SU-DHL-6 (cell line): ENCODE data around the gene DHDDS.

Experiments used
- H2AFZ ChIP-seq: fragments of 200-600 bp; sonication (generic); 2 replicates; pipeline ENCODE4 v1.6.1; 2014; ENCODE audit warnings: low read depth, mild to moderate bottlenecking, moderate library complexity, mixed read lengths, antibody characterized with exemption, low read length; ENCODE audit not compliant: severe bottlenecking
- H3F3A ChIP-seq: fragments of 200-600 bp; shearing (Covaris generic); 2 replicates; pipeline ENCODE4 v1.6.0; 2016; ENCODE audit warnings: antibody characterized with exemption, mild to moderate bottlenecking; ENCODE audit not compliant: insufficient read depth
- H3K27ac ChIP-seq: fragments of 200-600 bp; sonication (generic); 2 replicates; pipeline ENCODE4 v1.5.1; 2016; ENCODE audit warnings: low read depth, mild to moderate bottlenecking, low read length, moderate library complexity, mixed read lengths
- H3K27me3 ChIP-seq: fragments of 200-600 bp; sonication (generic), shearing (Covaris generic); 2 replicates; pipeline ENCODE4 v1.6.0; 2014; ENCODE audit warnings: mild to moderate bottlenecking, low read length
- H3K36me3 ChIP-seq: fragments of 200-600 bp; sonication (generic); 2 replicates; pipeline ENCODE4 v1.6.1; 2014; ENCODE audit warnings: mild to moderate bottlenecking, low read length, mixed read lengths
- H3K4me2 ChIP-seq: fragments of 300-600, 200-600 bp; shearing (Covaris generic), sonication (generic); 2 replicates; pipeline ENCODE4 v1.6.0; 2014; ENCODE audit warnings: low read length, low read depth, mild to moderate bottlenecking; ENCODE audit not compliant: poor library complexity, severe bottlenecking
- H3K4me3 ChIP-seq: fragments of 200-600 bp; sonication (generic); 2 replicates; pipeline ENCODE4 v1.5.1; 2014; ENCODE audit warnings: antibody characterized with exemption, low read length, mild to moderate bottlenecking, mixed read lengths; ENCODE audit not compliant: insufficient read depth, poor library complexity, severe bottlenecking
- H3K79me2 ChIP-seq: fragments of 200-600 bp; sonication (generic); 2 replicates; pipeline ENCODE4 v1.6.1; 2014; ENCODE audit warnings: mild to moderate bottlenecking, low read length, moderate library complexity; ENCODE audit not compliant: insufficient read depth
- H3K9ac ChIP-seq: fragments of 200-600 bp; sonication (generic); 2 replicates; pipeline ENCODE4 v1.7.0; 2014; ENCODE audit warnings: mild to moderate bottlenecking, low read length
- H3K9me2 ChIP-seq: fragments of 200-600 bp; sonication (generic); replicated peaks from 2 replicates; pipeline ENCODE4 v1.6.1; 2014; ENCODE audit warnings: low read length; ENCODE audit not compliant: insufficient read depth
- H3K9me3 ChIP-seq: fragments of 200-600 bp; sonication (generic); 2 replicates; pipeline ENCODE4 v1.6.1; 2014; ENCODE audit warnings: low read length, mixed read lengths; ENCODE audit not compliant: insufficient read depth
- H4K20me1 ChIP-seq: fragments of 200-600 bp; sonication (generic); 2 replicates; pipeline ENCODE4 v1.6.1; 2014; ENCODE audit warnings: low read depth, mild to moderate bottlenecking, antibody characterized with exemption, low read length, moderate library complexity, mixed read lengths
- EZH2phosphoT487 ChIP-seq: fragments of 200-600 bp; sonication (generic), shearing (Covaris generic); conservative IDR thresholded peaks from 2 replicates; pipeline ENCODE4 v1.6.1; 2018; ENCODE audit warnings: mild to moderate bottlenecking, antibody characterized with exemption, low read length, moderate library complexity, mixed read lengths
- TF ChIP-seq, protein P1 (sequence below): fragments of 200-600 bp; sonication (generic); IDR thresholded peaks from one replicate; pipeline ENCODE4 v1.5.1; 2017; ENCODE audit warnings: antibody characterized with exemption, mild to moderate bottlenecking, low read length, moderate library complexity; ENCODE audit not compliant: insufficient read depth, poor library complexity, severe bottlenecking

Gene DHDDS

GRCh38 chr1:26409191-26409807, 22.8 kb upstream of the DHDDS start:
- Histone ChIP-seq H3K27ac (no peak overlapping the region), H4K20me1 (no peaks in the 10 kb centered on the region), H3F3A (no peaks in the 10 kb centered on the region), H3K9ac (no peak overlapping the region), H3K4me2 (no peak overlapping the region), H3K9me2 (no peaks in the 10 kb centered on the region), H3K79me2 (no peaks in the 10 kb centered on the region), H3K36me3 (no peaks in the 10 kb centered on the region), H2AFZ (no peak overlapping the region), H3K4me3 (no peak overlapping the region), H3K9me3 (no peaks in the 10 kb centered on the region), H3K27me3 (no peaks in the 10 kb centered on the region)
- TF ChIP-seq EZH2phosphoT487, result no peak
- TF ChIP-seq, protein P1, sequence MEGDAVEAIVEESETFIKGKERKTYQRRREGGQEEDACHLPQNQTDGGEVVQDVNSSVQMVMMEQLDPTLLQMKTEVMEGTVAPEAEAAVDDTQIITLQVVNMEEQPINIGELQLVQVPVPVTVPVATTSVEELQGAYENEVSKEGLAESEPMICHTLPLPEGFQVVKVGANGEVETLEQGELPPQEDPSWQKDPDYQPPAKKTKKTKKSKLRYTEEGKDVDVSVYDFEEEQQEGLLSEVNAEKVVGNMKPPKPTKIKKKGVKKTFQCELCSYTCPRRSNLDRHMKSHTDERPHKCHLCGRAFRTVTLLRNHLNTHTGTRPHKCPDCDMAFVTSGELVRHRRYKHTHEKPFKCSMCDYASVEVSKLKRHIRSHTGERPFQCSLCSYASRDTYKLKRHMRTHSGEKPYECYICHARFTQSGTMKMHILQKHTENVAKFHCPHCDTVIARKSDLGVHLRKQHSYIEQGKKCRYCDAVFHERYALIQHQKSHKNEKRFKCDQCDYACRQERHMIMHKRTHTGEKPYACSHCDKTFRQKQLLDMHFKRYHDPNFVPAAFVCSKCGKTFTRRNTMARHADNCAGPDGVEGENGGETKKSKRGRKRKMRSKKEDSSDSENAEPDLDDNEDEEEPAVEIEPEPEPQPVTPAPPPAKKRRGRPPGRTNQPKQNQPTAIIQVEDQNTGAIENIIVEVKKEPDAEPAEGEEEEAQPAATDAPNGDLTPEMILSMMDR, result no peak

GRCh38 chr1:26410706-26411623, 21.2 kb upstream of the DHDDS start, which contains the start of gene LIN28A:
Gene LIN28A (plus strand): TSS chr1:26410817. CDS start chr1:26410892, 75 bp downstream.
- H4K20me1 ChIP-seq, result no peaks in the 10 kb centered on the region
- H3K4me2 ChIP-seq, result no peak within 1 kb of the TSS
- no peak within 1 kb of the TSS for H3K27ac ChIP-seq
- H3K9me3 ChIP-seq, result no peaks in the 10 kb centered on the region
- H3K79me2 ChIP-seq, result no peaks in the 10 kb centered on the region
- H3K36me3 ChIP-seq, result no peaks in the 10 kb centered on the region
- no peaks in the 10 kb centered on the region for H3F3A ChIP-seq
- no peak within 1 kb of the TSS for H2AFZ ChIP-seq
- TF ChIP-seq, protein P1, result no peak
- no peak for TF ChIP-seq EZH2phosphoT487
- H3K4me3 ChIP-seq, result no peak within 1 kb of the TSS
- no peaks in the 10 kb centered on the region for H3K27me3 ChIP-seq
- H3K9ac ChIP-seq, result no peak within 1 kb of the TSS
- H3K9me2 ChIP-seq, result no peaks in the 10 kb centered on the region

GRCh38 chr1:26411624-26412074, 20.5 kb upstream of the DHDDS start:
- no peak overlapping the region for H3K9ac ChIP-seq
- no peak overlapping the region for H2AFZ ChIP-seq
- H3K9me3 ChIP-seq, result no peaks in the 10 kb centered on the region
- no peaks in the 10 kb centered on the region for H3F3A ChIP-seq
- no peaks in the 10 kb centered on the region for H4K20me1 ChIP-seq
- H3K4me3 ChIP-seq, result no peak overlapping the region
- no peaks in the 10 kb centered on the region for H3K27me3 ChIP-seq
- no peak overlapping the region for H3K27ac ChIP-seq
- TF ChIP-seq EZH2phosphoT487, result no peak
- TF ChIP-seq, protein P1, result no peak
- no peaks in the 10 kb centered on the region for H3K9me2 ChIP-seq
- no peaks in the 10 kb centered on the region for H3K36me3 ChIP-seq
- H3K79me2 ChIP-seq, result no peaks in the 10 kb centered on the region
- no peak overlapping the region for H3K4me2 ChIP-seq
